ENCODE results near the gene HEATR5B.
"Not testable (repeated sequence)": the region's sequence is repeated elsewhere in the genome, so short reads cannot be mapped to it uniquely, and the experiment has no call there.

HEATR5B gene

DNA sequence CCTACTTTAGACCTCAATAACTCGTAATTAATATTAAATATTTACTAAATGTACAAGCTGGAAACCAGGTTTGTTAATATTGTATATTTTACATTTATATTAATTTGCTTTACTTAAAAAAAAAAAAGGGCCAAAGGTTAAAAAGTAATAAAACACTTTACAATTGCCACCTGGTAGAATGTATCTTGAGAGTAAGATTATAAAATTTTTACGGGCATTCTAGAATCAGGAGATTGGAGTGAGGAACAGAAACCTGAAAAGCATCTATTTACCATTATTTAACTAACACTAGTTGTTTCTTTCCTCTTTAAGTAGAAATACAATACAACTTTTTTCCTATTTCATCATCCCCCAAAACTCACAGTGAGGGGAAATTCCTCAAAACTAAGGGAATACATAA, 102.3 kb downstream of the HEATR5B start:
- no peak for DNase-seq (ENCODE audit: low read depth in 2 of 2)

DNA sequence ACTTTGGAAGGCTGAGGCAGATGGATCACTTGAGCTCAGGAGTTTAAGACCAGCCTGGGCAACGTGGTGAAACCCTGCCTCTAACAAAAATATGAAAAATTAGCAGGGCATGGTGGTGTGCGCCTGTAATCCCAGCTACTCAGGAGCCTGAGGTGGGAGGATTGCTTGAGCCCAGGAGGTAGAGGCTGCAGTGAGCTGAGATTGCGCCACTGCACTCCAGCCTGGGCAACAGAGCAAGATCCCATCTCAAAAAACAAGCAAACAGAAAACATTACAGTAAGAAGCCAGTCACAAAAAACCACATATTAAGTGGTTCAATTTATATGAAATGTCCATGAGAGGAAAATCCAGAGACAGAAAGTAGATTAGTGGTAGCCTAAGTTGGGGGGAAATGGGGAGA, 105.2 kb downstream of the HEATR5B start:
- not testable (repeated sequence) for DNase-seq (ENCODE audit: low read depth in 2 of 2)

DNA sequence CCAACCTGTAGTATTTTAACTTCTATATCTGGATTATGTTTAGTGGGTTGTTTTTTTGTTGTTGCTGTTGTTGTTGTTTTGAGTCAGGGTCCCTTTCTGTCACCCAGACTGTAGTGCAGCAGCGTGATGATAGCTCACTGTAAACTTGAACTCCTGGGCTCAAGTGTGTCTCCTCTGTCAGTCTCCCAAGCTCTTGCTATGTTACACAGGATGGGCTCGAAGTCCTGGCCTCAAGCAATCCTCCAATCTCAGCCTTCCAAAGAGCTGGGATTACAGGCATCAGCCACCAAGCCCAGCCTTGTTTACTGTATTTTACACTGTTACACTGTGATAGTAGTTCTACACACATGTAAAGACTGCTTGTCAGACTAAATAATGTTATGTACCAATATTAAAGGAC, 108.1 kb downstream of the HEATR5B start:
- DNase-seq (ENCODE audit: low read depth in 2 of 2) = no peak

DNA sequence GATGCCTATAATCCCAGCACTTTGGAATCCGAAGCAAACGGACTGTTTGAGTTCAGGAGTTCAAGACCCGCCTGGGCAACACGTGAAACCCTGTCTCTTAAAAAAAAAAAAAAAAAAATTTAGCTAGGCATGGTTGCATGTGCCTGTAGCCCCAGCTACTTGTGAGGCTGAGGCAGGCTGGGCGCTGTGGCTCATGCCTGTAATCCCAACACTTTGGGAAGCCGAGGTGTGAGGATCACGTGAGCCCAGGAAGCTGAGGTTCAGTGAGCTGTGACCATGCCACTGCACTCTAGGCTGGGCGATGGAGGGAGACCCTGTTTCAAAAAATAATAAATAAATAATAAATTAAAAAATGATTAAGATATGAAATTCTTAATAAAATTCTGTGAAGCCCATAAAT, 108.9 kb downstream of the HEATR5B start:
- no peak for DNase-seq (ENCODE audit: low read depth in 2 of 2)

GRCh38 chr2:36973320-36973719, 110.9 kb downstream of the HEATR5B start:
- DNase-seq (ENCODE audit: low read depth in 2 of 2) = no peak

DNA sequence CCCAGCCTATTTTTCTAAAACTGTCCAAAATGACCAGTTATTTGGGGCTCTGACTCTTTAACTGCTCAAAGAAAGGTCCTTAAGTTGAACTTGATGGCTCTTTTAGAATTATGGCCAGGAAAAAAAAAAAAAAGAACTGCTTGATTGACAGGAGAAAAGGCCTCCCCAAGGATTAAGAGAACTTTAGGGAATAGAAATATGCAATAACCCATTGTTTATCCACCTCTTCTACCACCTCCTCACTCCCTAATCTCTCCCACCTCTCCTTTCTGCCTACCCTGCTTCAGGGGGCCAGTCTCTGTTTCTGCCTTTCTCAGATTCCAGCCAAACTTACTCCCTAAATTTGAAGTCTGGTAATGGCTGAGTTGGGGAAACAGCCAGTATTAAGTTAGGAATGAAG, 112.2 kb downstream of the HEATR5B start:
- DNase-seq (ENCODE audit: low read depth in 2 of 2) = no peak

DNA sequence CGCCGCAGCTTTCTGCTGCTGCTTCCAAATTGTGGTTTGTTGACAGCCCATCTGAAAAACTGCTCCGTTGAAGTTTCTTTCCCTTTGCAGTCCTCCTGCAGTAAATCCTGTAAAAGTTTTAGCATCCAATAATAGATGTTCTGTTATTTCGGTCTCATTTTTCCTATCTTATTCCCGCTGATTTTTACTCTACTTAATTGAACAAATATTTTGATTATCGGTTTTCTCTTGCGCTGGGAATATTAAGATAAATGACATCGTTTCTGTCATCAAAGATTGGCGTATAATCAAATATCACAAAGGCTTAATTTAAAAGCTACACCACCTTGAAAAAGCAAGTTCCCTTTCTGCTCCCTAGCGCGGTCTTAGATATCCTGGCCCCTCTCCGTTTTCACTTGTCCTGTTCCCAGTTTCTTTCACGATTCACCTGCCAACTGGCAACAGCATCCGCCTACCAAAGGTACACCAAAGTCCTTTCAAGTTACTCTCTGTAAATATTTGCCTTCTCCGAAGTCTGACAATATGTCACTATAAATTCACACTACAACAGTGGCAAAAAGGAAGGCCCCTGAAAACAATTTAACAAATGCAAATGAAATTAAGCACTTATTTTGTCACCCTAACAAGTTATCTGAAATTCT, 116.8 kb downstream of the HEATR5B start:
- no peak for DNase-seq (ENCODE audit: low read depth in 2 of 2)

DNA sequence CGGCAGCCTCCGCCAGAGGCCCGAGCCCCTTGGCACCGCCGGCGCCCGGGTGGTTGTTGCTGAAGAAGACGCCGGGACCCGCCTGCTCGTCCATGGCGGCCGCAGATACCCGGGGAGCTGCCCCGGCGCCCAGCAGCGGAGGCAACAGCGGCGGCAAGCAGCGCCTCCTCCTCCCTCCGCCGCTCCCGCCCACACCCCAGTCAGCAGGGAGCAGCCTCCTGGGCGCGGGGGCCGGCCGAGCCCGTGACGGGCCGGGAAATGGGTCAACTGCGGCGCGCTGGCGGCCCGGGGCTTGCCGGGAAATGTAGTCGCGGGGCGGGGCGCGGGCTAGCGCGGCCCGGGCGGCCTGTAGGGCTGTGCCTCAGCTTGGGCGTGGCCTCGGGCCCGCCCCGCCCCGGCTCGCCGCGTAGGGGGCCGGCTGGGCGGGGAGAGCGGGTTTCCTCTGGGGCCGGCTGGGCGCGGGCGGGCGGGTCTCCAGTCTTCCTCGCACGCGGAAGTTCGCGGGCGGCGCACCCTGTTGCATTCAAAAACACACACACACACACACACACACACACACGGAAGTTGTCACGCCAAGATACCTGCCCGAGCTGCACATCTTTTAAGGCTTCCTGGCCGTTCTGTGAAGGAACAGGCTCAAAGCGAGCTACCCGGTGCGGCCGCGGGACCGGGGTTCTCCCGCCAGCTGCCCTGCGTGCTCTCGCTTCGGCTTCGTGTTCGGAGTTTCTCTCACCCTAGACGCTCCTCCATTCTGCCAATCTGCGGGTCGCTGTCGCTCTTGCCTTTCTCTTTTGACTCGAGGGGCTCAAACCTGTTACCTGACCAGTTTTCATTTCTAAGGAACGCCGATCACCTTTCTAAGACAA, 117.6 kb downstream of the HEATR5B start, which contains the start of gene STRN:
Gene STRN (minus strand): TSS at position 167 of the 866 bp plus-strand sequence. CDS start 73 bp downstream, at position 94.
- peak; percentile 93 to 99 for DNase-seq (ENCODE audit: low read depth in 2 of 2)

DNA sequence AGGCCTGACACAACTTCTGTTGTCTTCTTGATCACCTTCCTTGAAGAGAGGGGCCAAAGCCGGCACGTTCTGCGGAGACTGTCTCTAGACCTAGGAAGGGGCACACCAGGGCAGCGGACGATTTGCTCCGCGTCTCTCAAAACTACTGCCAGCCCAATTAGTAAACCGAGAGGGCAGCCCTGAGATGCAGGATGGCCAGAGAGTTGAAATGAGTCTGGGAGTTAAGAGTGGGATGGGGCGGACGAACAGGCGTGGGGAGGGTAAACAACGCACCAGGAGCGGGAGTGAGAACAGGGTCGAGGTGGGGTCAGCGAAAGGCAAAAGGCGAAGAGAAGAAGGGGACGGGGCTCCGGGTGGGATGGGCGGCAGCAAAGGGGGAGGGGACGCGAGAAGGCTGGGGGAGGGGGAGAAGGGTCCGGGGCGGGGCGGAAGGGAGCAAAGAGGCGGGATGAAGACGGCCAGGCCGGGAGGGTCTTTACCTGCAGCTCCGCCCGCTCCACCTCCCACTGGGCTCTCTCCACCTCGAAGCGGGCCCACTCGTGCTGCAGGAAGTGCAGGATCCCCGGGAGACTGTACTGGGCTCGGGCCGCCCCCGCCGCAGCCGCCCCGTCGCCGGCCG, 118.3 kb downstream of the HEATR5B start:
- DNase-seq (ENCODE audit: low read depth in 2 of 2) = peak; percentile 1 to 5

GRCh38 chr2:36965206-36965605, 119.0 kb downstream of the HEATR5B start:
- DNase-seq (ENCODE audit: low read depth in 2 of 2) = no peak

DNA sequence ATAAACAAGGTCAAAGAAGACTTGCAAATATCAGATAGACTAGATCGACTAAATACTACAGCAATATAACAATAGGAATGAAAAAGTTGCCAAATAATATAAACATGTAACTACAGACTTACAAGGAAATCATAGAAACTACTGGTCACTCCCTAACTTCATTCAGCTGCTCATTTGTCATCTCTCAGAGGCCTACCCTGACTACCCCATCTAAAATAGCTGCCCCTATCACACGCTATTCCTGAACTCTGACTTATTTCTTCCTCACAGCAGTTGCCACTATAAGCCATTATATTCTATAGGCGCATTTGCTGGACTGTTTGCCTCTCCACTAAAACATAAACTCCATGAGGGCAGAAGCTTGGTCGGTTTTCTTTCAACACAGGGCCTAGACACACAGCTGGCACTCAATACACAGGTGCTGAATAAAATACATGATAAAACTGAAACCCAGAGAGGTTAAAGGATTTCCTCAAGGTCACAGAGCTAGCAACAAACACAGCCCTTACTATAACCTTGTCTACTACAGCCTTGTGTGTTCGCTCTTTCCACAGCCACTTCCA, 119.6 kb downstream of the HEATR5B start:
- no peak for DNase-seq (ENCODE audit: low read depth in 2 of 2)

DNA sequence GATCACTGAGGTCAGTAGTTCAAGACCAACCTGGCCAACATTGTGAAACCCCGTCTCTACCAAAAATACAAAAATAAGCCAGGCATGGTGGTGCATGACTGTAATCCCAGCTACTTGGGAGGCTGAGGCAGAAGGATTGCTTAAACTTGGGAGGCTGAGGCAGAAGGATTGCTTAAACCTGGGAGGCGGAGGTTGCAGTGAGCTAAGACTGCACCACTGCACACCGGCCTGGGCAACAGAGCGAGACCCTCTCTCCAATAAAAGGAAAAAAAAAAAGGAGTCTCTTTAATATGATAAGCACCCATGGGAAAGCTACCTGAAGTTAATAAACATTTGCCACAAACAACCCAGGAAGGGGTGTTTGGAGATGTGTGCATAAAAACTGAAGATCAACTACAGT, 120.4 kb downstream of the HEATR5B start:
- DNase-seq (ENCODE audit: low read depth in 2 of 2) = no peak

DNA sequence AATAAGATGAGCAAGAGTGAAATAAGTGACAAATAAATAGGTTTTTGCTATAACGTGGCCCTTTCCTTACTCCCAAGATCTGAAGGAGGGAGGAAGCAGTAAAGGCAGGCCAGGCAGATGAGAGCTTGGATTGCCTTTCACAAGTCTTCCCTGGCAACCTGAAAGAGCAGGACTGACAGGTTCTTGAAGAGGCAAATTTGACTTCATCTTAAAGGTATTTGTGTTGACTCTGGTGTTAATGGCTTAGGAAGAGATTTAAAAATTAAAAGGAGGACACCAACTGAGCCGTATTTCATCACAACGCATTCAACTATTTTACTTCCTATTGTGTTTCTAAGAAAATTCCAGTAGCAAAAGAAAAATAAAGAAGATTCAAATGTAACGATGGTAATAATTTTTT, 121.1 kb downstream of the HEATR5B start:
- DNase-seq (ENCODE audit: low read depth in 2 of 2) = no peak

GRCh38 chr2:36960773-36961172, 123.4 kb downstream of the HEATR5B start:
- DNase-seq (ENCODE audit: low read depth in 2 of 2) = no peak

GRCh38 chr2:36960005-36960675, 124.0 kb downstream of the HEATR5B start:
- no peak for DNase-seq (ENCODE audit: low read depth in 2 of 2)

DNA sequence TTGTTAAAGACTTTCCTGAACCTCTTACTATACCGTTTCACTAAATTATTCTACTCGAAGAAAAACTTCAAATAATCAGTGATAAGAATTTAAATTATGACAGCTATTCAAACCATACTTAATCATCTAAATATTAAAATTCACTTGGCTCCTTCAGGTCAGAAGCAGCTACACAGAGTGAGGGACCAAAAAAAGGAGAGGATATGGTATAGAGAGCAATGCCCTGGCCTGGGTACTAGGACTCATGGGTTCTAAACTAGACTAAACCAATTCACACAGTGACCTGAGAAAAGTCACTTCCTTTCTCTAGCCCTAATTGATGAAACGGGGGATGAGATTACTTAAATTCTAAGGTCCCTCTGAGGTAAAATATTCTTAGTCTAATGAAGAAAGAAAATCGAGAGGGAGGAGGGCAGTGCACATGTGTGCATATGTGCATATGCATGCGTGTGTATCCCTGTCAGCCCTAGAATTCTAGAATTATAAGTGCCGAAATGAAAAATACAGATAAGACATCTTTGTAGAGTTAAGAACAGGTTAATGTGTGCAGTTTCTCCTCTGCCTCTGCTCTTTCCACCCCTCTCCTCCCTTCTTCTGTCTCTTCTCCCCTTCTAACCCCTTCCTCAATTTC, 129.1 kb downstream of the HEATR5B start:
- DNase-seq (ENCODE audit: low read depth in 2 of 2) = no peak

- DNase-seq (ENCODE audit: low read depth in 2 of 2) = no peak
These were observed 131.4 kb downstream of the HEATR5B start for GRCh38 chr2:36952748-36953197.

DNA sequence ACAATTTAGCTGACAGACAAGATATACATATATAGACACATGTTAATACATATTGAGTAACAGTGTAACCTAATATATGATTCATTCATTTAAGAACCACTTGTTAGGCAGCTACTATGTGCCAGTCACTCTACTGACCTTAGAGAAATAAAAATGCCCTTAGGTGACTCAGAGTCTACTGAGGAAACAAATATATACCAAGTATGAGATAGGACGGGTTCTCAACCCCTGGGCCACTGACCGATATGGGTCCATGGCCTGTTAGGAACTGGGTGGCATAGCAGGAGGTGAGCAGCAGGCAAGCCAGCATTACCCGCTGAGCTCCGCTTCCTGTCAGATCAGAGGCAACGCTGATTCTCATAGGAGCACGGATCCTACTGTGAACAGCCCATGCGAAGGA, 132.6 kb downstream of the HEATR5B start:
- DNase-seq (ENCODE audit: low read depth in 2 of 2) = no peak

DNA sequence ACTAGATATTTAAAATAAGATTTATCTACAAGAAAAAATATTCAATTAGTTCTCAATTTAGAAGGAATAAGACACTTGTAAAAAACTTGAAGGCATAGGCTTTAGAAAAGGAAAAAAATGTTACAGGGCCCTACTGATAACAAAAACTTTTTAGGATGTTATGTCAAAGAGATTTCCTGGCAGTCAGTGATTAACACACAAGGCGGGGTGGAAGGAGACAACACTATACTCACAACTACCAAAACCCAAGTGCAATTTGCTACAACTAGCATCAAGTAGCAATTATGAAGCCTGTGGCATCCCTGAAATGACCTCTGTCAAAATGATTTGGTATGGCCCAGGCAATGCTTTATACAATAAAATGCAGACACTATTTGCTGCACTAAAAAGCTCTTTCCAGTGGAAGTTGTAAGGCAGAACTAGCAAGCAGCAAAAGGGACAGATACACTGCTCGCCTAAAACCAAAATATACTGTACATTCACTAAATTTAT, 133.1 kb downstream of the HEATR5B start:
- DNase-seq (ENCODE audit: low read depth in 2 of 2) = no peak

DNA sequence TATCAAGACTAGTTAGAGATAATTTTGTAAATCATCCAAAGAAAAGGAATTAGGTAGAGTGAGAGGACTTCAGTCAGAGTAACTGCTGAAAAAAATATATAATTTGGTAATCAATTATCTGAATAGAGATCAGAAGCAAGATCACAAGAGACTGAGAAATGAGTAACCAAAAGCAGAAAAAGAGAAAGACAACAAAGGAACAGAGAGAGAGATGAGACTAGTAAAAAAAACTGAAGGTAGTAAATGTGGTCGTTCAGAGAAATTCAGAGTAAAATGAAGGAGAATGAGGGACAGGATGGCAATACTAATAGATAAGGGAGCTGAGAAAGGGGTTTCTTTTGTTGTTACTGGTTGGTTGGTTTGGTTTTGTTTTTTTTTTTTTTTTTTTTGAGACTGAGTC, 134.3 kb downstream of the HEATR5B start:
- no peak for DNase-seq (ENCODE audit: low read depth in 2 of 2)

- DNase-seq (ENCODE audit: low read depth in 2 of 2) = not testable (repeated sequence)
These were observed 138.9 kb downstream of the HEATR5B start for GRCh38 chr2:36945240-36945639.
